Measurements from ENCODE around the gene B4GALNT4.
A peak's percentile ranks its signal among the peaks of the same experiment; 100 is the strongest.

- TF ChIP-seq CTCF (IDR thresholded peaks at IDR 0.05 in 4 of 5, conservative IDR thresholded peaks at IDR 0.05 in 1 of 5) (no peak), POLR2A (IDR thresholded peaks at IDR 0.05) (peak in 1 of 2 donors; percentile 35)
These were observed 42.3 kb upstream of the B4GALNT4 start for GRCh38 chr11:326842-327580.

Measured in gastrocnemius medialis (tissue), 4 donors.